ES-I3 (cell line): ENCODE measurements around the gene SEMA6A.

ENCODE experiments used
- H3K36me3 ChIP-seq: 2 replicates; pipeline ENCODE4 v1.6.1; 2013; ENCODE audit warnings: mild to moderate bottlenecking, low read length, control low read depth, moderate library complexity; ENCODE audit not compliant: insufficient read depth
- H3K4me1 ChIP-seq: 2 replicates; pipeline ENCODE4 v1.6.1; 2013; ENCODE audit warnings: mild to moderate bottlenecking, control low read depth, low read length; ENCODE audit not compliant: insufficient read depth
- H3K9ac ChIP-seq: 2 replicates; pipeline ENCODE4 v1.6.1; 2013; ENCODE audit warnings: low read depth, mild to moderate bottlenecking, low read length, moderate library complexity
- H3K9me3 ChIP-seq: 2 replicates; pipeline ENCODE4 v1.6.1; 2013; ENCODE audit warnings: mild to moderate bottlenecking, low read length, moderate library complexity; ENCODE audit not compliant: control insufficient read depth, insufficient read depth

SEMA6A gene

GRCh38 chr5:116514421-116514970, 60.1 kb downstream of the SEMA6A start:
- H3K4me1 ChIP-seq: peaks cover 71% of the 10 kb centered on the region
- H3K9ac ChIP-seq: no peak overlapping the region
- peaks cover 15% of the 10 kb centered on the region for H3K36me3 ChIP-seq
- H3K9me3 ChIP-seq: no peaks in the 10 kb centered on the region

GRCh38 chr5:116510517-116510916, 64.1 kb downstream of the SEMA6A start:
- Histone ChIP-seq H3K36me3 (peaks cover 5% of the 10 kb centered on the region), H3K4me1 (peaks cover 70% of the 10 kb centered on the region), H3K9ac (no peak overlapping the region), H3K9me3 (no peaks in the 10 kb centered on the region)

GRCh38 chr5:116509483-116510244, 65.0 kb downstream of the SEMA6A start:
- Histone ChIP-seq H3K9me3 (no peaks in the 10 kb centered on the region), H3K36me3 (peaks cover 10% of the 10 kb centered on the region), H3K9ac (no peak overlapping the region), H3K4me1 (peaks cover 73% of the 10 kb centered on the region)

GRCh38 chr5:116508835-116509234, 65.8 kb downstream of the SEMA6A start:
- H3K36me3 ChIP-seq: peaks cover 14% of the 10 kb centered on the region
- no peaks in the 10 kb centered on the region for H3K9me3 ChIP-seq
- peaks cover 75% of the 10 kb centered on the region for H3K4me1 ChIP-seq
- H3K9ac ChIP-seq: no peak overlapping the region

GRCh38 chr5:116507941-116508655, 66.5 kb downstream of the SEMA6A start:
- Histone ChIP-seq H3K36me3 (peaks cover 21% of the 10 kb centered on the region), H3K9me3 (no peaks in the 10 kb centered on the region), H3K9ac (no peak overlapping the region), H3K4me1 (peaks cover 78% of the 10 kb centered on the region)

GRCh38 chr5:116507051-116507537, 67.5 kb downstream of the SEMA6A start:
- peaks cover 80% of the 10 kb centered on the region for H3K4me1 ChIP-seq
- peaks cover 28% of the 10 kb centered on the region for H3K36me3 ChIP-seq
- H3K9me3 ChIP-seq: no peaks in the 10 kb centered on the region
- no peak overlapping the region for H3K9ac ChIP-seq

- peaks cover 32% of the 10 kb centered on the region for H3K36me3 ChIP-seq
- H3K9me3 ChIP-seq: no peaks in the 10 kb centered on the region
- H3K4me1 ChIP-seq: peaks cover 79% of the 10 kb centered on the region
- H3K9ac ChIP-seq: no peak overlapping the region
Measured at GRCh38 chr5:116506488-116506887, 68.1 kb downstream of the SEMA6A start.

- peaks cover 73% of the 10 kb centered on the region for H3K4me1 ChIP-seq
- no peak overlapping the region for H3K9ac ChIP-seq
- peaks cover 39% of the 10 kb centered on the region for H3K36me3 ChIP-seq
- no peaks in the 10 kb centered on the region for H3K9me3 ChIP-seq
Measured at GRCh38 chr5:116504593-116505166, 69.9 kb downstream of the SEMA6A start.

- H3K9me3 ChIP-seq: no peaks in the 10 kb centered on the region
- no peak overlapping the region for H3K9ac ChIP-seq
- H3K4me1 ChIP-seq: peaks cover 67% of the 10 kb centered on the region
- peaks cover 49% of the 10 kb centered on the region for H3K36me3 ChIP-seq
Measured at GRCh38 chr5:116502616-116503015, 72.0 kb downstream of the SEMA6A start.

- Histone ChIP-seq H3K4me1 (peaks cover 62% of the 10 kb centered on the region), H3K9me3 (no peaks in the 10 kb centered on the region), H3K9ac (no peak overlapping the region), H3K36me3 (peaks cover 54% of the 10 kb centered on the region)
Measured at GRCh38 chr5:116502138-116502537, 72.5 kb downstream of the SEMA6A start.

GRCh38 chr5:116498503-116499048, 76.0 kb downstream of the SEMA6A start:
- Histone ChIP-seq H3K4me1 (peaks cover 45% of the 10 kb centered on the region), H3K36me3 (peaks cover 71% of the 10 kb centered on the region), H3K9me3 (no peaks in the 10 kb centered on the region), H3K9ac (no peak overlapping the region)

GRCh38 chr5:116497631-116498030, 77.0 kb downstream of the SEMA6A start:
- peaks cover 40% of the 10 kb centered on the region for H3K4me1 ChIP-seq
- peaks cover 70% of the 10 kb centered on the region for H3K36me3 ChIP-seq
- no peak overlapping the region for H3K9ac ChIP-seq
- no peaks in the 10 kb centered on the region for H3K9me3 ChIP-seq

GRCh38 chr5:116495786-116496357, 78.8 kb downstream of the SEMA6A start:
- peaks cover 31% of the 10 kb centered on the region for H3K4me1 ChIP-seq
- H3K36me3 ChIP-seq: peaks cover 77% of the 10 kb centered on the region
- H3K9me3 ChIP-seq: no peaks in the 10 kb centered on the region
- H3K9ac ChIP-seq: no peak overlapping the region
